ENCODE results near the gene EZH1.

The EZH1 gene

DNA sequence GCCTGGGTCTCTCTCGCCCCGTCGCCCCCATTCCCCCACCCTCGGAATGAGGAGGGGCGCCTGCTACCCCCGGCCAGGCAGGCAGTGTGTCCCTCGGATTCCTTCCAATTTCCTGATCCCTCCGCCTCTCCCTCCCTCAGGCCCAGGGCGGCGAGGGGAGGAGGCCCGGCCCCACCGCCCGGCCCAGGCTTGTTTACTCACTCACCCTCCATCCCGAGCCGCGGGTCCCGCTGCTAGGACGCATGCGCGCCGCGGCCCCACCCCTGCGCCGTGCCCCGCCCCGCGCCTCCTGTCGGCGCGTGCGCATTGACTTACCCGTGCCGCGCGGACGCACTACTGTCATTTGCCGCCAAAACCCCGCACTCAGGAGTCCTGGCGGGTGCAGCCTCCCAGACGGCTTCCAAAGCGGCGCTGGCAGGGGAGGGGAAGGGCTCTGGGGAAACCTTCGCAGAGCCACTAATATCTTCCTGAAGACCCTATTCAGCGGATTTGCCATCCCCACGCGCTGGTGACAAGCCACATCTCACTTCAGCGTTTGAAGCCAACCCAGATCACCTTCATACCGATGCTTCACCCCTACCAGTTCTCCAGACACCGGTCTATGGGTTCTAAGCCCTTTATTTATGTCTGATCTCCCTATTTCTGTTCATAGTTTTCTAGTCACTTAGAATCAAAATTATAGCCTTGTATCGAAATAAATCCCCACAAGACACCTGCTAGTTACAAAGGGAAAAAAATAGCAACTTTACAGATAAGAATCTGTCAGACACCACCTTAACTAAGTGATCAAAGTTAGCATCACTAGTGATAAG, at the start of gene EZH1:
EZH1 (minus strand) TSS at position 235 of the 812 bp plus-strand sequence. CDS start 16,099 bp downstream, outside the sequence.
- DNase-seq (ENCODE audit: low read depth in 2 of 2, low spot score in 1 of 2): peak; percentile 73 to 86

DNA sequence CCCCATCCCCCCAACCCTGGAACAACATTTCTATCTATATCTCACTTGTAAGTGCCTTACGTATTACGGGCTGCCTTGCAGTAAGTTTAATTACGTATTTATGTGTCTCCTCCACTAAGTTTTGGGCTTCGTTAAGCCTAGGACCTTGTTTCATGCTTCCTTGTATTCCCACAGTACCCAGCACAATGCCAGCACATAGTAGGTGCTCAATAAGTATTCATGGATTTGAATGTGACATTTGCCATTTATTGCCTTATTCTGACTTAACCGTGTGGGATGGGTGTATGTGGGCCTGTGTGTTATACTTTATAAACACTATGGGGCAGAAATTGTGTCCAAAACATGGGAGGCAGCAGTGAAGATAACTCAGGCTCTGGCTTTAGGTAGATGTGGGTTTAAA, 47.7 kb upstream of the EZH1 start:
- no peak for DNase-seq (ENCODE audit: low read depth in 2 of 2, low spot score in 1 of 2)

- no peak for DNase-seq (ENCODE audit: low read depth in 2 of 2, low spot score in 1 of 2)
Measured at GRCh38 chr17:42791948-42792347, 47.1 kb upstream of the EZH1 start.

DNA sequence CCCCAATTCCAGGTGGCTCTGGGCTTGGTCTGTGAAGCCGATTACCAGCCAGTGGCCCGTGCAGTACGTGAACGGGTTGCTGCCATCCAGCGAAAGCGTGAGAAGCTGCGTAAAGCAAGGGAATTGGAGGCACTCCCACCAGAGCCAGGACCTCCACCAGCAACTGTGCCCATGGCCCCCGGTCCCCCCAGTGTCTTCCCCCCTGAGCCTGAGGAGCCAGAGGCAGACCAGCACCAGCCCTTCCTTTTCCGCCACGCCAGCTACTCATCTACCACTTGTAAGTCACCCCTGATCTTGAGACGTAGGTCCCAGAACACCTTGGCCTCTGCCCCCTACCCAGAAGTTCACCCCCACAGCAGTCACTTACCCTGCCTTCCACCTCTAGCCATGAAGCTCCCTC, 42.4 kb upstream of the EZH1 start:
- no peak for DNase-seq (ENCODE audit: low read depth in 2 of 2, low spot score in 1 of 2)

- DNase-seq (ENCODE audit: low read depth in 2 of 2, low spot score in 1 of 2): no peak
Measured at GRCh38 chr17:42784811-42785592, 40.2 kb upstream of the EZH1 start.

GRCh38 chr17:42784409-42784808, 39.6 kb upstream of the EZH1 start:
- no peak for DNase-seq (ENCODE audit: low read depth in 2 of 2, low spot score in 1 of 2)

DNA sequence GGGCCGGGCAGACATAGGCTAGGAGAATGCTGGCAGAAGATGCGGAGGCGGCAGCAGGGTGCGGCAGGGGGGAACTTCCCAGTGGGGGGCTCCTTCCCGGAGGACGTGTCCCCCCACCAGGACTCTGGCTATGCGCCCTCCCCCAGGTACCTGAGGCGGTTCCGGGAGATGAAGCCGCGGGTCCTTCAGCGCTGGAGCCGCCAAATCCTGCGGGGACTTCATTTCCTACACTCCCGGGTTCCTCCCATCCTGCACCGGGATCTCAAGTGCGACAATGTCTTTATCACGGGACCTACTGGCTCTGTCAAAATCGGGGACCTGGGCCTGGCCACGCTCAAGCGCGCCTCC, 38.9 kb upstream of the EZH1 start:
- DNase-seq (ENCODE audit: low read depth in 2 of 2, low spot score in 1 of 2): no peak

DNA sequence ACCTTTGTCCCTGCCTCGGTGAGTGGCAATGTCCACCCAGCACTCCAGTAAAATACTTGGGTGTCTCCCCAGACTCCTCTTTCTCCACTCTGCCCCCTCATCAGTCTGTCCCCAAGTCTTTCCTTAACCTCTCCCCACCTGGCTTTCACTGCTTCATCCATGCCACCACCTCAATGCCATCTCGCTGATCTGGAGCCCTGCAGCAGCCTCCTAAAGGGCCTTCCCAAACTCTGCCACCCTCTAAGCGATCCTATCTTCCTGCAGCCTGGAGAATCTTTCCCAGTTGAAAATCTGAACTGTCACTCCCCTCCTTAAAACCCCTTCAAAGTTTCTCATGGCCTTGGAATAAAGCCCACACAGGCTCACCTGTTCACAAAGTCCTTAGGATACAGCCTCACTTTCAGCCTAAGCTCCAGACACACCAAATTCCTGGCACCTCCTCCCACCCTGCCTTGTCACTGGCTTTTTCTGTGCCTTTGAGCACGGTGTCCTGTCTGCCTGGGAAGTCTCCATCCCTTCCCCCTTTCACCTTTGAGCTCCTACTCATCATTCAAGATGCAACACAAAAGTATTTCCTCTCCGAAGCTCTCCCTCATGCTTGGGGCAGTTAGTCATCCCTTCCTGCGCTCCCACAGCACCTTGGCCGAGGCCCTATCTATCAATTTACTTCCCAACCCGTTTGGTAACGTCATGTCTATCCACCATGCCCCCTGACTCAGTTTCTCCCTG, 38.4 kb upstream of the EZH1 start:
- DNase-seq (ENCODE audit: low read depth in 2 of 2, low spot score in 1 of 2): no peak

- DNase-seq (ENCODE audit: low read depth in 2 of 2, low spot score in 1 of 2): no peak
Measured at GRCh38 chr17:42782166-42783061, 37.6 kb upstream of the EZH1 start.

DNA sequence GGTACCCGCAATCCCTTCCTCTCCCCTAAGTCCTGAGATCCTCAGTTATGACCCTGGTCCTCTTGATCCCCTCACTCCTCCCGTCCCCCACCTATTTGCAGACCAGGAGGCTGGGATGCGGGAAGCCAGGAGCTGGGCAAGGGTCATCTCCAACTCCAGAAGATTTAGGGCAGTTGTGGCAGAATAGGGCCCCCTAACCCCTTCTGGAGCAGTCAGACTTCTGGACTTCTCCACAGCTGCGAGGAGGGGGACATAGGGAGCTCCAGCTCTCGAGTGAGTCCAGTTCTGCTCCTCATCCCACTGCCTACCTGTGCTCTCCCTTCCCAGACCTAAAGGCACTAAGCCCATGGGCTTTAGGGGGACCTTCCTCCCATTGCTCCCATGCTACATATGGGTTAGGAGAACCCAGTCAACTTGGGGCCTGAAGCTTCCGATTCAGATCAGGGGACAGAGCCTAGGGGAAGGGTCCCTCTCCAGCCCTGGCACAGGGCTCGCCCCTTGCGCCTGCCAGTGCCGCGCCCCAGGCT, 36.9 kb upstream of the EZH1 start:
- DNase-seq (ENCODE audit: low read depth in 2 of 2, low spot score in 1 of 2): no peak

- no peak for DNase-seq (ENCODE audit: low read depth in 2 of 2, low spot score in 1 of 2)
Measured at GRCh38 chr17:42780851-42781638, 36.2 kb upstream of the EZH1 start.

- no peak for DNase-seq (ENCODE audit: low read depth in 2 of 2, low spot score in 1 of 2)
Measured at GRCh38 chr17:42779936-42780850, 35.4 kb upstream of the EZH1 start, which contains the start of gene WNK4. WNK4 (plus strand) TSS chr17:42780610; CDS start chr17:42780699, 89 bp downstream.

DNA sequence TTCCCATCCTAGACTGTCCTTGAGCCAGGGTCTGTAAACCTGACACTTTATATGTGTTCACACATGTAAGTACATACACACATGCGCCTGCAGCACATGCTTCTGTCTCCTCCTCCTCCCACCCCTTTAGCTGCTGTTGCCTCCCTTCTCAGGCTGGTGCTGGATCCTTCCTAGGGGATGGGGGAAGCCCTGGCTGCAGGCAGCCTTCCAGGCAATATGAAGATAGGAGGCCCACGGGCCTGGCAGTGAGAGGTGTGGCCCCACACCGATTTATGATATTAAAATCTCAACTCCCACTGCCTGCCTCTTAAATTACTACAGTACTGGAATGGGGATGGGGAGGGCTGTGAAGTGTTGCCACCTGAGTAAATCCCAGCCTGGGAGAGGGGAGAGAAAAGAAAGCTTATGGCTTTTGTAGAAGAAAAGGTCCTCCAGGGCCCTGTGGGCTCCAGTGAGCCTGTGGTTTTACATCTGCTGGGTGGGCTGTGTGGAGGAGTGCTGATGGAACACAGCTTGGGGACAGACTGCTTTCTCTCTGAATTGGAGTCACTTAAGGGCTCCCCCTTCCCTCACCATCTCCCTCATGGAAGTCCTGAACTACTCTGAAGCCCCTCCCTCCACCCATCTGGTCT, 34.6 kb upstream of the EZH1 start:
- no peak for DNase-seq (ENCODE audit: low read depth in 2 of 2, low spot score in 1 of 2)

DNA sequence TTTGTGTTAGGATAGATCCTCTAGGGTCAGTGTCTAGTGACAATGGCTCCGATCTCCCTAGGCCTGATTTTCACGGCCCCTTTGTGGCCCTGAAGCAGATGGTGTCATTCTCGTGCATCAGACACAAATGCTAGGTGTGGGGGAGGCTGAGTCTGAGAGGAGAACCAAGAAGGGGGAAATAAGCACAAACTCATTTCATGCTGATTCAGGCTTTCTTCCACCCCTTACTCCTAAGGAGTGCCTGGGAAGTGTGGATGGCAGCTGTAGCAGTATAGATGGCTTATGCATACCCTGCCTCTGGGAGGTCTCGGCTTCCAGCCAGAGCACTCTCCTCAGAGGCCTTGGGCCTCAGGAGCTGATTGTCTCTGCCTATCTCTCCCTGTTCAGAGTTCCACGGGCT, 33.7 kb upstream of the EZH1 start:
- no peak for DNase-seq (ENCODE audit: low read depth in 2 of 2, low spot score in 1 of 2)

- no peak for DNase-seq (ENCODE audit: low read depth in 2 of 2, low spot score in 1 of 2)
Measured at GRCh38 chr17:42775534-42776098, 30.8 kb upstream of the EZH1 start.

GRCh38 chr17:42774066-42774745, 29.4 kb upstream of the EZH1 start:
- no peak for DNase-seq (ENCODE audit: low read depth in 2 of 2, low spot score in 1 of 2)
